HCT116 (cell line): ENCODE results near the gene RBM19. TPM values are rescaled to one million over a fixed set of nuclear protein-coding genes. Genes with fewer than 3 reads are reported as not detected.

Source experiments
- ATAC-seq: fragments of 200-7000 bp; cut with Tn5 transposase; 2 replicates; pipeline ENCODE4 v1.9.1; 2020; ENCODE audit warnings: mild to moderate bottlenecking, moderate library complexity
- BruUV-seq: library from RNA; stranded (reverse); fragments of 400-500 nt; replicated peaks from 2 replicates; lab custom pipeline; 2021; lab: Mats Ljungman, UMichigan
- CTCF ChIA-PET: fragments of 300-600 bp; sonication (Branson Sonifier 250); formaldehyde crosslinking; loops from one replicate; lab custom pipeline; 2021; ENCODE audit warnings: antibody characterized with exemption; lab: Charles Lee
- POLR2A ChIA-PET: fragments of 300-600, 350-600 bp; sonication (Branson Sonifier 250); formaldehyde crosslinking; loops from one replicate; lab custom pipeline; 2021; ENCODE audit warnings: antibody characterized with exemption; lab: Charles Lee
- RAD21 ChIA-PET, 2 experiments: fragments of 300-600 bp; sonication (Branson Sonifier 250); formaldehyde crosslinking; loops; one replicate each; lab custom pipeline; 2023; ENCODE audit warnings: low total read pairs in 2 of 2; ENCODE audit not compliant: uncharacterized antibody in 2 of 2, unreplicated experiment in 2 of 2, low non-redundant PET in 1 of 2; lab: Charles Lee
- DNase-seq: peaks from one replicate; pipeline ENCODE4 v3.0.0-alpha.2; 2010; ENCODE audit warnings: low read depth, low spot score
- H2AFZ ChIP-seq: fragments of 200-600 bp; shearing (Covaris generic), sonication (generic); 2 replicates; pipeline ENCODE4 v1.6.1; 2017; ENCODE audit warnings: low read depth, mixed run types, mixed read lengths, antibody characterized with exemption, low read length; ENCODE audit not compliant: poor library complexity, severe bottlenecking
- H3K27ac ChIP-seq: 2 replicates; pipeline ENCODE4 v1.5.1; 2012; ENCODE audit warnings: low read depth, low read length
- H3K27me3 ChIP-seq: fragments of 200-600 bp; sonication (generic); 2 replicates; pipeline ENCODE4 v1.6.1; 2016; ENCODE audit warnings: mixed run types, low read length, mixed read lengths; ENCODE audit not compliant: insufficient read depth
- H3K36me3 ChIP-seq, 2 experiments: fragments of 200-500 bp in 1 of 2; fragments of 200-600 bp in 1 of 2; sonication (Bioruptor generic) in 1 of 2; sonication (generic) in 1 of 2; 2 replicates each; pipeline versions ENCODE4 v1.5.1 to v1.6.1; 2014 to 2016; ENCODE audit warnings: low read length in 2 of 2, inconsistent platforms in 1 of 2, mixed read lengths in 1 of 2, mixed run types in 1 of 2; ENCODE audit not compliant: insufficient read depth in 2 of 2, control insufficient read depth in 1 of 2
- H3K4me1 ChIP-seq, 2 experiments: fragments of 200-600 bp in 1 of 2; sonication (generic) in 1 of 2; 2 replicates each; pipeline versions ENCODE4 v1.5.1 to v1.6.1; 2012 to 2017; ENCODE audit warnings: low read length in 2 of 2, inconsistent platforms in 1 of 2, mild to moderate bottlenecking in 1 of 2, mixed read lengths in 1 of 2, mixed run types in 1 of 2, moderate library complexity in 1 of 2; ENCODE audit not compliant: insufficient read depth in 2 of 2, control insufficient read depth in 1 of 2
- H3K4me2 ChIP-seq: fragments of 200-600 bp; sonication (generic); 2 replicates; pipeline ENCODE4 v1.6.1; 2017; ENCODE audit warnings: mixed run types, low read length, mixed read lengths
- H3K4me3 ChIP-seq, 2 experiments: fragments of 200-600 bp in 1 of 2; sonication (generic) in 1 of 2; replicated peaks in 1 of 2; 2 replicates each; pipeline ENCODE4 v1.5.1; 2011 to 2016; ENCODE audit warnings: low read length in 2 of 2, control low read depth in 1 of 2, low read depth in 1 of 2, mild to moderate bottlenecking in 1 of 2, mixed read lengths in 1 of 2, mixed run types in 1 of 2
- H3K79me2 ChIP-seq: fragments of 200-600 bp; sonication (generic); 2 replicates; pipeline ENCODE4 v1.6.1; 2017; ENCODE audit warnings: mild to moderate bottlenecking, mixed run types, low read length, moderate library complexity, mixed read lengths; ENCODE audit not compliant: insufficient read depth
- H3K9ac ChIP-seq: fragments of 200-600 bp; sonication (generic); 2 replicates; pipeline ENCODE4 v1.6.1; 2016; ENCODE audit warnings: low read length, mixed read lengths
- H3K9me2 ChIP-seq: fragments of 200-600 bp; sonication (generic), shearing (Covaris generic); 2 replicates; pipeline ENCODE4 v1.6.1; 2017; ENCODE audit warnings: mixed run types, mild to moderate bottlenecking, moderate library complexity; ENCODE audit not compliant: insufficient read depth
- H3K9me3 ChIP-seq, 2 experiments: fragments of 200-500 bp in 1 of 2; fragments of 200-600 bp in 1 of 2; sonication (Bioruptor generic) in 1 of 2; sonication (generic) in 1 of 2; 2 replicates each; pipeline ENCODE4 v1.6.1; 2014 to 2017; ENCODE audit warnings: low read length in 2 of 2, mixed read lengths in 2 of 2, inconsistent platforms in 1 of 2, low read depth in 1 of 2, mild to moderate bottlenecking in 1 of 2, mixed run types in 1 of 2, moderate library complexity in 1 of 2; ENCODE audit not compliant: control insufficient read depth in 1 of 2, insufficient read depth in 1 of 2
- H4K20me1 ChIP-seq: fragments of 200-600 bp; sonication (generic), shearing (Covaris generic); 2 replicates; pipeline ENCODE4 v1.6.1; 2017; ENCODE audit warnings: mixed run types, mild to moderate bottlenecking, moderate library complexity; ENCODE audit not compliant: insufficient read depth
- ATF3 ChIP-seq: IDR thresholded peaks from 2 replicates; pipeline ENCODE4 v1.6.1; 2012
- EGR1 ChIP-seq: IDR thresholded peaks from 2 replicates; pipeline ENCODE4 v1.6.1; 2012; ENCODE audit warnings: low read depth
- FOSL1 ChIP-seq: IDR thresholded peaks from 2 replicates; pipeline ENCODE4 v1.6.1; 2012; ENCODE audit warnings: low read depth
- JUND ChIP-seq: IDR thresholded peaks from 2 replicates; pipeline ENCODE4 v1.6.1; 2012
- MAX ChIP-seq: IDR thresholded peaks from 2 replicates; pipeline ENCODE4 v1.6.1; 2012
- POLR2A ChIP-seq: IDR thresholded peaks from 2 replicates; pipeline ENCODE4 v1.7.0; 2011; ENCODE audit warnings: borderline replicate concordance; ENCODE audit not compliant: insufficient read depth, insufficient read length; ENCODE audit errors: extremely low read depth
- SP1 ChIP-seq: IDR thresholded peaks from 2 replicates; pipeline ENCODE4 v1.6.1; 2012; ENCODE audit warnings: low read depth
- TCF7L2 ChIP-seq: IDR thresholded peaks from 2 replicates; pipeline ENCODE4 v1.7.0; 2011; ENCODE audit warnings: borderline replicate concordance, inconsistent platforms; ENCODE audit not compliant: insufficient read depth, insufficient read length; ENCODE audit errors: extremely low read depth
- YY1 ChIP-seq: IDR thresholded peaks from 2 replicates; pipeline ENCODE4 v1.6.1; 2011; ENCODE audit warnings: low read length, low read depth, moderate library complexity, mild to moderate bottlenecking; ENCODE audit not compliant: insufficient replicate concordance; ENCODE audit errors: extremely low read depth
- ZNF274 ChIP-seq: fragments of 200-500 bp; sonication (Bioruptor generic); IDR thresholded peaks from 2 replicates; pipeline ENCODE4 v1.6.1; 2014; ENCODE audit warnings: mild to moderate bottlenecking, low read depth, low read length, inconsistent platforms
- intact Hi-C: fragments of 100-400 bp; cut with micrococcal nuclease; formaldehyde crosslinking; loops from 2 replicates; pipeline ENCODE4 v1.10.0; 2022
- total RNA-seq: library from RNA; stranded (reverse); gene quantifications from one replicate; pipeline ENCODE4 v1.2.1, GENCODE V29; 2021; ENCODE audit not compliant: unreplicated experiment

Gene RBM19
- total RNA-seq, 1 experiment from 2014 or later, result 30.7 TPM

- H2AFZ ChIP-seq, result no peak overlapping the region
- no peak overlapping the region for H3K9ac ChIP-seq
- no peak overlapping the region for H3K27ac ChIP-seq
- intact Hi-C loops, result no loop called here
- H3K4me1 ChIP-seq, result peaks cover 8 to 21% of the 10 kb centered on the region in 2 experiments
- ChIA-PET RAD21 (no interaction called here), CTCF (no interaction called here), POLR2A (no interaction called here)
- ATAC-seq (peak; percentile 55; the same call in 1 of the 2 replicates), DNase-seq (no peak)
- no peaks in the 10 kb centered on the region for H3K36me3 ChIP-seq
- H3K79me2 ChIP-seq, result no peaks in the 10 kb centered on the region
- H3K9me2 ChIP-seq, result no peaks in the 10 kb centered on the region
- peaks cover 10% of the 10 kb centered on the region; the same call in 1 of the 2 replicates for H3K27me3 ChIP-seq
- H4K20me1 ChIP-seq, result no peaks in the 10 kb centered on the region
- no TSS peak for BruUV-seq
- H3K9me3 ChIP-seq, result no peaks in the 10 kb centered on the region
- TF ChIP-seq JUND (0 out of 2 replicates have a peak, but pooled peaks have one; percentile 43), FOSL1 (peak; percentile 46), ZNF274 (no peak), ATF3 (no peak), MAX (0 out of 2 replicates have a peak, but pooled peaks have one; percentile 15), SP1 (no peak), POLR2A (no peak), TCF7L2 (no peak), YY1 (no peak), EGR1 (no peak)
- H3K4me3 ChIP-seq, result no peak overlapping the region
- H3K4me2 ChIP-seq, result peak overlapping the region; percentile 34
These were observed 177.9 kb downstream of the RBM19 start for GRCh38 chr12:113788020-113788856.
